HTR-8/SVneo (cell line): Measurements from ENCODE around the gene XIRP2.

Experiments used
- DNase-seq: peaks from one replicate; pipeline ENCODE4 v3.0.0; 2011; ENCODE audit warnings: low spot score, mixed read lengths; ENCODE audit not compliant: insufficient read length
- FAIRE-seq: peaks from 2 replicates; lab custom pipeline; 2011; peaks lifted over from hg19 to GRCh38; lab: Jason Lieb, UNC

Gene XIRP2

GRCh38 chr2:167126165-167126564, 237.9 kb downstream of the XIRP2 start:
- no peak for FAIRE-seq
- no peak for DNase-seq

DNA sequence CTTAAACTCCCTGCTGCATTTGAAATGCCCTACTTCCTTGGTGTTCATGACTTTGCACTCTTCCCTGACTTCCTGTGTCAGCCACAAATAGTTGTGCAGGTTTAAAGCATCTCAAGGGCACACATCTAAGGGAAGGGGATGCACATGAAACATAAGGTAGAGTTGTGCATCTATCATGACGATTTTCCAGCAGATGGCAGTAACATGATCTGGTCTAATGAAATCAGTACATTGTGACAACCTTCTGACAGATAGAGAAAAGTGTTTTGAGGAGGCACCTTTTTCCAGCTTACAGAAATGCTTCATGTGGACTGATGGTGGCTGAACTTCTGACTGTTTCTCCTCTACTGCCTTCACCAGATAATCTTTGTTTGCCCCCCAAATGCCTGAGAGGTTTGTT, 238.9 kb downstream of the XIRP2 start:
- DNase-seq (no peak), FAIRE-seq (peak; percentile 90)

- DNase-seq, result no peak
- no peak for FAIRE-seq
Measured at GRCh38 chr2:167128130-167128529, 239.8 kb downstream of the XIRP2 start.

DNA sequence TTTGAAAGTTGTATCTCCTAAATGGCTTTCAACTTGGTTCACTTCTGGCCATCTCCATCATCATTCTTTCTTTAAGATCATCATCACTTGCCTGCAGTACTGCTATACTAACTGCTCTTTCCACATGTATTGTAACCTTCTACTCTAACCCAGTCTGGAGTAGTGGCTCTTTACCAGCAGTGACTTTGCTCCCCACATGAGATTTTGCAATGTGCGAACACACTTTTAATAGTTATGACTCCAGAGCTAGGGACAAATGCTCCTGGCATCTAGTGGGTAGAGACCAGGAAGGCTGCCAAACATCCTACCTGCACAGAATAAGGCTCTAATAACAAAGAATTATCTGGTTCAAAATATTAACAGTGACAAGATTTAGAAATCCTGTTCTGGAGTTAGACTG, 243.8 kb downstream of the XIRP2 start:
- DNase-seq, result no peak
- FAIRE-seq, result no peak

GRCh38 chr2:167132906-167133555, 244.8 kb downstream of the XIRP2 start:
- FAIRE-seq, result no peak
- no peak for DNase-seq

DNA sequence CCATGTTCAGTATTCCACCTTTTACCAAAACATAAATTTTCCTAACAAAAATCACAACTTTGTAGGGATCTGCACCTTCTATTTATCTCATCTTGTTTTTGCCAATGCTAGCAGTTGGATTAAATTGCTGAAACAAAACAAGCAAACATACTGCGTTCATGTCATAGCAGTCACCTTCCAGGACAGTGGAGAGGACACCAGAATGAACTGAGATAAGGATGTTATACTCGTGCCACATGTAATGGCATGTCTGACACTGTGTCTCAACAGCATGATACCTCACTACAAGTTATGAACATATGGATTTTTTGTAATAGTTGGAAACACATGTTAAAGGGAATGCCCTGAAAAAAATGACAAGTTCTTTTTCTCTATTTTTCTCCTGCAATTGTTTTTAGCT, 245.3 kb downstream of the XIRP2 start:
- DNase-seq (no peak), FAIRE-seq (no peak)

DNA sequence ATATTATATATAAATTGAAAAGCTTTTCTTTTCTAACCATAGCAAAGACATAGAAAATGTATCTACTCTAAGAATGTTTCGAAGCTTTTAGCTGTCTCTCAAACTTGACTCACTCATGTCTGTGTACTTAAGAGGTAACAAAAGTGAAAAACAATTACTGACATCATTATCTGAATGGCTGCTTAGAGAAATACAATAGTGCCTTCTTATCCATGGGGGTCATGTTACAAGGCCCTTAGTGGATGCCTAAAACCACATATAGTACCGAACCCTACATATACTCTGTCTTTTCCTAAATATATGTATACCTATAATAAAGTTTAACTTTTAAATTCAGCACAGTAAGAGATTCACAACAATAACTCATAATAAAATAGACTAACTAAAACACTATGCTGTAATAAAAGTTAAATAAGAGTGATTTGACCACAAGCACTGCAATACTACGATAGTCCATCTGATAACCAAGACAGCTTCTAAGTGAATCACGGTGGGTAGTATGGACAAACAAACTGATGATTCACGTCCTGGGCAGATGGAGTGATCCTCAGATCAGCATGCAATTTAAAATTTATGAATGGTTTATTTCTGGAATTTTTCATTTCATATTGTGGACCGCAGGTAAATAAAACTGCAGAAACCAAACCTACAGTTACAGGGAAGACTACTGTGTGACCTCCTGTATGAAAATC, 246.2 kb downstream of the XIRP2 start:
- peak; percentile 48 for DNase-seq
- no peak for FAIRE-seq

GRCh38 chr2:167135706-167136105, 247.4 kb downstream of the XIRP2 start:
- no peak for FAIRE-seq
- no peak for DNase-seq

DNA sequence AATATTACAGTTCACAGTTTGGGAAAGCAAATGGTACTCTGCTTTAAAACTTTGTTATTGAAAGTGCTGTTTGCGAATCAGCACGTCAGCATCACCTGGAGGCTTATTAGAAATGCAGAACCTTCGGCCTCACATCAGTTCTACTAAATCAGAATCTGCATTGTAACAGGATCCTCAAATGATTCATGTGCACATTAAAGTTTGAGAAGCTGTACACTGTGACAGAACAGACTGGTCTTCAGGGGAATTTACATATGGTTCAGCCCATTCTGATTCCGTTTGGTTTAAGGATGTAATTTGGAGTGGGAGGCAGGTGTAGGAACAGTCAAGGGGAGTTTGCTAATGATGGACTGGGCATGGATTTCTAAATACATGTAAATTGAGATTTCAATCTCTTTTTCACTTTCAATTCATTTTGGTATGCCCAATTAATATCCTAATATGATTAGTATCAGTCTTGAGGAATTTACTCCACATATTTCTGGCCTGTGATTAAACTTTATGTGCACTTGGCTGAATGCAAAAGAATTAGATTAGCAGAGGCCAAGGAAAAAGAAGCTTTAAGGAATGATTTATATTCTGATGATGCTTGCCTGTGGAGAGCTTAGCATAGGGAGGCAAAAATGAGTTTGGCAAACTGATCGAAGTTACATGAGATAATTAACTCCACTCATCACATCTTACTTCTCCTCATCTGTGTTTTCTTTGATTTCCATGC, 248.8 kb downstream of the XIRP2 start:
- DNase-seq, result no peak

DNA sequence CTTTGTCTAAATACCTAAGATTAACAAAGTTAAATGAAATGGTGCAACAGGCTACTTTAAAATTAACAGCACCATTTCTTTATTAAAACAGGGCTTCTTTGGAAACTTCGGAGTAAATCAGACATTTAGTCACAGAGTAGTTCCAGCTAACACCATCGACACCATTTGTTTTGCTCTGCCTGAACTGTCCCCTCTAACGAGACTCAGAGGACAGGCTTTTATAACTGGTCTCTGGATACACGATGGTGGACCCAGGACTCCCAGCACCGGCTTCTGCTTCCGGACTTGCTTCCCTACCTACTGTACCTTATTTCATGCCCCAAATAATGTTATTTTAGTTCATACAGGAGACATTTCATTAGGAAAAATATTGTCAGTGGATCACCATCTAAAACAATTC, 252.1 kb downstream of the XIRP2 start:
- FAIRE-seq, result no peak
- DNase-seq, result no peak

More for the DNA sequence above, 248.8 kb downstream of the XIRP2 start:
- no peak for FAIRE-seq

GRCh38 chr2:167140767-167141166, 252.5 kb downstream of the XIRP2 start:
- FAIRE-seq, result peak; percentile 87
- DNase-seq, result peak; percentile 77

GRCh38 chr2:167142554-167142953, 254.3 kb downstream of the XIRP2 start:
- no peak for FAIRE-seq
- DNase-seq, result no peak

GRCh38 chr2:167144179-167144898, 256.1 kb downstream of the XIRP2 start:
- FAIRE-seq (no peak), DNase-seq (peak; percentile 18)

DNA sequence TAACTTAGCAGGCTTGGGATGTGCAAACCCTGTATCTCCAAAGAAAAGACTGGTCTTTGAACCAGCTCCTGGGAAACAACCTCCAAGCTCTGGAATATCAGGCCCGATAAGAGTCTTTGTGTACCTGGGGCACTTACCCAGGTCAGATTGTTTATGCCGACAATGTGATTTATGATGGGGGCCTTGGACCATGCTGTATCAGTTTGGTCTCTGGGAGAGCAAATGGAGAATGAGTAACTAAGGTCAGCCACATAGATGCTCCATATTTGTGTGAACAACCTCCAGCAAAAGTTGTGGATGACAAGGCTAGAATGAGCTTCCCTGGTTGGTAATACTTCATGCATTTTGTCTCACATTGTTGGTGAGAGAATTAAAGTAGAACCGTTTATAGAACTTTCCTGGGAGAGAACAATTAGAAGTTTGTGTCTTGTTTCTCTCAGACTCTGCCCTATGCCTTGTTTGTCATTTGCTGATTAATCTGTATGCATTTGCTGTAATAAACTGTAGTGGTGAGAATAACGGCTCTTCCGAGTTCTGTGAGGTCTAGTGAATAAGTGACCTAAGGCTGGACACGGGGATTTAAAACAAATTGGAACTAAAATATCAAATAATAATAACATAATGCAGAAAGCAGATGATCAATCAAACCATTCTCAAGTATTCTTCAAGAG, 259.1 kb downstream of the XIRP2 start:
- no peak for FAIRE-seq
- DNase-seq, result no peak

GRCh38 chr2:167151894-167152293, 263.6 kb downstream of the XIRP2 start:
- DNase-seq (no peak), FAIRE-seq (no peak)

DNA sequence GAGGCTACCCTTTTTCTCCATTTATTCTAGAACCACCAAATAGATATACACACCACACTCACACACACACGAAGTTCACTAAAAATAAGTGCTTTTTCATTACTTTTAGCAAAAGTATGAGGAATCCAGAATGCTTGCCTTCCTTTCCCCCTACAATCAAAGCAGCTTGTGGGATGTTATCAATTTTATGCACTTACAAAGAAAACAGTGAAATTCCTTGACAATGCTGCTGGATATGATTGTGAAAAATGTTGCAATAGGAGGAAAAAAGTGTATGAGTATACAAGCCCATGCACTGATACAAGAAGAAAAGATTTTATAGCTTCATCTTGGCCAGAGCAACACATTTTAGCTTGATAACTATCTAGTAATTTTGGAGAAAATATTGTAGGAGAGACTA, 269.2 kb downstream of the XIRP2 start:
- no peak for DNase-seq
- FAIRE-seq, result no peak

- no peak for DNase-seq
- no peak for FAIRE-seq
Measured at GRCh38 chr2:167177196-167177595, 288.9 kb downstream of the XIRP2 start.

DNA sequence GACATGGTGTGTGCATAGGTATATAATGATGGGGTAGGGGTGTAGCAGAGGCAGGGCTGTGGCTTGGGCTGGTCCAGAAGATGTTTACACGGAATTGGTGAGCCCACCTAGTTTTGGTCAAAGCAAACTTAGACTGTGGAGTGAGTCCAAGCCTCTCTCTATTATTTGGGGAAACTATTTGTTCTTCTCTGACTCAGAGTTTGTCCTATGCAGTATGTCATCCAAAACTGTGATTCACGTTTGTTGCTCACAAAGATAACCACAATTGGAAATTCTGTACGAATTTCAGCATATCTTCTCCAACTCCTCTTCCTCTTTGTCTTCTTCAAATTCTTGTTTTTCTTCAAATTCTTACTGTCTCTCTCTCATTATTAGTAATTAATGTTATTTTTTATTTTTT, 292.9 kb downstream of the XIRP2 start:
- FAIRE-seq, result no peak
- DNase-seq, result no peak

DNA sequence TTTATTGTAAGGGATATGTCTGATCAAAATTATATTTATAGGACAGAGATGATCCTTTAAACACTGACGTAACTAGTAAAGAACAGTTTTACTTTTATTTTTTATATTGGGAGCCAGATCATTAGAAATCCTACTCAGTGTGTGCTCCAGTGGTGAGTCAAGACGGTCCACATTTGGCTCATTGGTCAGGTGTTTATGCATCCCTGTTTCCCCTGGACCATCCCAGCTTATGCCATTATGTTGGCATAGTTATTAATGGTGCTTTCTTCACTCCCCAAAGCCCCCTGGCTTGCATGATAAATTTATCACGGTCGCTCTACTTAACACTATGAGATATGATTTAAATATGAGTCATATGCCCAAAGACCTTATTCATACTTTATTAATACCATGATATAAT, 293.4 kb downstream of the XIRP2 start:
- no peak for DNase-seq
- no peak for FAIRE-seq

GRCh38 chr2:167182403-167182802, 294.1 kb downstream of the XIRP2 start:
- DNase-seq (no peak), FAIRE-seq (no peak)
